ENCODE measurements around the gene SULT1C4.

Gene SULT1C4

GRCh38 chr2:108360776-108361468, 16.8 kb upstream of the SULT1C4 start:
- CTCF ChIA-PET, result no interaction called here
- POLR2A ChIA-PET, result no interaction called here
- no peak for TF ChIP-seq CTCF (IDR thresholded peaks at IDR 0.05; ENCODE audit: control extremely low read depth, extremely low read depth, low read depth, missing control alignments)
- DNase-seq (ENCODE audit: extremely low spot score), result no peak

- CTCF ChIA-PET, result interaction anchor here (1.2 to 1.3 kb wide), 2 partner anchors 12 to 13 kb away, joined by 3 to 4 read pairs; no protein-coding TSS in a partner anchor
- DNase-seq (ENCODE audit: extremely low spot score), result no peak
- TF ChIP-seq CTCF (IDR thresholded peaks at IDR 0.05; ENCODE audit: control extremely low read depth, extremely low read depth, low read depth, missing control alignments), result no peak
- POLR2A ChIA-PET, result no interaction called here
Measured at GRCh38 chr2:108363024-108363907, 14.5 kb upstream of the SULT1C4 start.

GRCh38 chr2:108363908-108364225, 13.9 kb upstream of the SULT1C4 start:
- ChIA-PET CTCF (interaction anchor here (1.3 kb wide), 1 partner anchor 13 kb away, joined by 4 read pairs; no protein-coding TSS in a partner anchor), POLR2A (no interaction called here)
- no peak for TF ChIP-seq CTCF (IDR thresholded peaks at IDR 0.05; ENCODE audit: control extremely low read depth, extremely low read depth, low read depth, missing control alignments)
- no peak for DNase-seq (ENCODE audit: extremely low spot score)

- no peak for DNase-seq (ENCODE audit: extremely low spot score)
- ChIA-PET CTCF (interaction anchor here (1.3 kb wide), 1 partner anchor 12 kb away, joined by 4 read pairs; no protein-coding TSS in a partner anchor), POLR2A (interaction anchor here (0.5 kb wide), 1 partner anchor 31 kb away, joined by 6 read pairs; no protein-coding TSS in a partner anchor)
- no peak for TF ChIP-seq CTCF (IDR thresholded peaks at IDR 0.05; ENCODE audit: control extremely low read depth, extremely low read depth, low read depth, missing control alignments)
Measured at GRCh38 chr2:108364676-108365297, 13.0 kb upstream of the SULT1C4 start.

GRCh38 chr2:108365656-108366055, 12.1 kb upstream of the SULT1C4 start:
- no peak for DNase-seq (ENCODE audit: extremely low spot score)
- CTCF ChIA-PET, result no interaction called here
- TF ChIP-seq CTCF (IDR thresholded peaks at IDR 0.05; ENCODE audit: control extremely low read depth, extremely low read depth, low read depth, missing control alignments), result no peak
- POLR2A ChIA-PET, result no interaction called here

- POLR2A ChIA-PET, result no interaction called here
- CTCF ChIA-PET, result no interaction called here
- no peak for DNase-seq (ENCODE audit: extremely low spot score)
- TF ChIP-seq CTCF (IDR thresholded peaks at IDR 0.05; ENCODE audit: control extremely low read depth, extremely low read depth, low read depth, missing control alignments), result no peak
Measured at GRCh38 chr2:108367014-108367413, 10.7 kb upstream of the SULT1C4 start.
